ENCODE measurements around the gene ABLIM2. TPM values are rescaled to one million over a fixed set of nuclear protein-coding genes. Genes with fewer than 3 reads are reported as not detected.

The ABLIM2 gene
- total and polyA plus RNA-seq, 2 of the 4 experiments (the other 2 are of a cell fraction) = under 0.01 to 0.10 TPM

- ChIA-PET POLR2A (ENCODE audit: unreplicated experiment) (no interaction called here), CTCF (no interaction called here)
- H4K5ac ChIP-seq (ENCODE audit: low read depth, low read length) = no peak overlapping the region
- intact Hi-C loops (cut with micrococcal nuclease) = no loop called here
- TF ChIP-seq MAFK (IDR thresholded peaks at IDR 0.05; ENCODE audit: low read depth, low read length) (no peak), RAD21 (IDR thresholded peaks at IDR 0.05; ENCODE audit: low read length) (no peak), POLR2A (IDR thresholded peaks at IDR 0.05; ENCODE audit: low read depth, low read length) (no peak), CHD1 (IDR thresholded peaks at IDR 0.05; ENCODE audit: low read depth, low read length) (no peak), FOS (IDR thresholded peaks at IDR 0.05; ENCODE audit: low read depth, low read length) (no peak), MAZ (IDR thresholded peaks at IDR 0.05; ENCODE audit: borderline replicate concordance, low read depth, low read length) (no peak), SMC3 (IDR thresholded peaks at IDR 0.05; ENCODE audit: low read depth, low read length) (no peak), RFX5 (IDR thresholded peaks at IDR 0.05; ENCODE audit: low read depth, low read length) (no peak), MXI1 (IDR thresholded peaks at IDR 0.05; ENCODE audit: borderline replicate concordance, low read depth, low read length) (no peak), RCOR1 (IDR thresholded peaks at IDR 0.05; ENCODE audit: insufficient replicate concordance, low read length) (no peak), NFE2L2 (IDR thresholded peaks at IDR 0.05; ENCODE audit: low read depth, low read length) (no peak), ELK1 (IDR thresholded peaks at IDR 0.05; ENCODE audit: borderline replicate concordance, low read depth, low read length) (no peak), USF2 (IDR thresholded peaks at IDR 0.05; ENCODE audit: low read depth, low read length) (no peak), CEBPB (IDR thresholded peaks at IDR 0.05; ENCODE audit: low read depth, low read length) (no peak), CTCF (conservative IDR thresholded peaks at IDR 0.05; ENCODE audit: low read depth, low read length) (no peak), BHLHE40 (IDR thresholded peaks at IDR 0.05; ENCODE audit: low read depth, low read length) (no peak)
- H2BK20ac ChIP-seq (ENCODE audit: low read depth, low read length) = no peak overlapping the region
- H2BK15ac ChIP-seq (ENCODE audit: low read depth, low read length) = no peak overlapping the region
- no peaks in the 10 kb centered on the region for H3K79me1 ChIP-seq (ENCODE audit: low read depth in 1 of 2, low read length in 2 of 2)
- BruUV-seq (replicated peaks) = no TSS peak
- H3K56ac ChIP-seq (ENCODE audit: extremely low read depth, insufficient read depth, low read length) = no peak overlapping the region
- no peak for ATAC-seq (ENCODE audit: low read depth)
- no peaks in the 10 kb centered on the region for H4K20me1 ChIP-seq (ENCODE audit: insufficient read depth, low read length)
- dilution Hi-C loops (cut with HindIII; ENCODE audit: low sequenced_read_pairs, unreplicated experiment) = no loop called here
- H3K36me3 ChIP-seq (ENCODE audit: control insufficient read depth, insufficient read depth, low read length) = no peaks in the 10 kb centered on the region
- no peak for DNase-seq
- H3K18ac ChIP-seq (ENCODE audit: low read depth, low read length) = no peak overlapping the region
- no peak overlapping the region for H3K4ac ChIP-seq (ENCODE audit: low read depth, low read length)
- no peaks in the 10 kb centered on the region for H3K4me1 ChIP-seq (ENCODE audit: control insufficient read depth, insufficient read depth, low read length)
- H3K27ac ChIP-seq (ENCODE audit: insufficient read depth, low read length) = no peak overlapping the region
- H3K27me3 ChIP-seq (ENCODE audit: control insufficient read depth, insufficient read depth, low read length) = peaks cover 57% of the 10 kb centered on the region
- H3K4me3 ChIP-seq (ENCODE audit: insufficient read depth, low read depth, low read length) = no peak overlapping the region
- no peak overlapping the region for H3K4me2 ChIP-seq (ENCODE audit: low read depth, low read length)
- peak overlapping the region; percentile 65 for H2AK9ac ChIP-seq (replicated peaks; ENCODE audit: low read depth, low read length, poor library complexity)
- no peak overlapping the region for H4K91ac ChIP-seq (ENCODE audit: insufficient read depth, low read depth, low read length)
- 68% methylated on average over 8 of the region's 10 CpGs; no CpG with 5 or more reads in 1 of the 2 experiments for WGBS, 2 experiments (ENCODE audit: extremely low coverage in 2 of 2, insufficient read length in 1 of 2)
- in situ Hi-C loops (cut with MboI; ENCODE audit: low sequenced_read_pairs) = no loop called here
- no peak overlapping the region for H3K14ac ChIP-seq (replicated peaks; ENCODE audit: low read depth, low read length)
- H2BK120ac ChIP-seq (ENCODE audit: low read depth, low read length) = no peak overlapping the region
- no peaks in the 10 kb centered on the region; the same call in 1 of the 2 replicates for H3K9me1 ChIP-seq (ENCODE audit: insufficient read depth, low read length)
- no peak overlapping the region for H3K9ac ChIP-seq (ENCODE audit: low read depth, low read length)
- no peak overlapping the region for H2BK5ac ChIP-seq (ENCODE audit: low read depth, low read length, poor library complexity, severe bottlenecking)
- H3K23ac ChIP-seq (ENCODE audit: low read depth, low read length) = no peak overlapping the region
- H2AK5ac ChIP-seq (ENCODE audit: low read depth, low read length) = no peak overlapping the region
- no peak overlapping the region for H2AFZ ChIP-seq (replicated peaks; ENCODE audit: low read length, poor library complexity)
- H3K9me3 ChIP-seq (ENCODE audit: control insufficient read depth, insufficient read depth, low read length) = no peaks in the 10 kb centered on the region
- H4K8ac ChIP-seq (ENCODE audit: low read depth in 2 of 2, low read length in 2 of 2) = no peak overlapping the region
These were observed 26.2 kb downstream of the ABLIM2 start for GRCh38 chr4:8132400-8132799.
